OCI-LY7 (cell line): ENCODE measurements around the gene CCN6. TPM values are rescaled to one million over a fixed set of nuclear protein-coding genes. Genes with fewer than 3 reads are reported as not detected.
"Not testable (repeated sequence)": the region's sequence is repeated elsewhere in the genome, so short reads cannot be mapped to it uniquely, and the experiment has no call there.

Experiments
- BruUV-seq: library from RNA; stranded (reverse); fragments of 400-500 nt; replicated peaks from 2 replicates; lab custom pipeline; 2021; lab: Mats Ljungman, UMichigan
- CTCF ChIA-PET: fragments of 300-600 bp; sonication (Branson Sonifier 250); formaldehyde crosslinking; loops from one replicate; lab custom pipeline; 2022; ENCODE audit warnings: antibody characterized with exemption; ENCODE audit not compliant: unreplicated experiment; lab: Charles Lee
- POLR2A ChIA-PET: fragments of 300-600 bp; sonication (Branson Sonifier 250); formaldehyde crosslinking; loops from one replicate; lab custom pipeline; 2022; ENCODE audit warnings: antibody characterized with exemption; lab: Charles Lee
- DNase-seq: peaks from one replicate; pipeline ENCODE4 v3.0.0-alpha.2; 2015; ENCODE audit warnings: low spot score
- H2AFZ ChIP-seq: fragments of 200-600 bp; sonication (generic), shearing (Covaris generic); 2 replicates; pipeline ENCODE4 v1.6.1; 2014; ENCODE audit warnings: mild to moderate bottlenecking, antibody characterized with exemption, low read length, moderate library complexity
- H3K27ac ChIP-seq: fragments of 200-600 bp; sonication (generic); 2 replicates; pipeline ENCODE4 v1.5.1; 2014; ENCODE audit warnings: mixed run types, low read depth, mild to moderate bottlenecking, moderate library complexity, low read length, inconsistent platforms; ENCODE audit not compliant: poor library complexity, severe bottlenecking
- H3K36me3 ChIP-seq: fragments of 200-600 bp; sonication (generic); 2 replicates; pipeline ENCODE4 v1.6.1; 2014; ENCODE audit warnings: mild to moderate bottlenecking, antibody characterized with exemption, low read length, moderate library complexity, mixed read lengths; ENCODE audit not compliant: insufficient read depth
- H3K4me1 ChIP-seq: fragments of 200-600 bp; sonication (generic); 2 replicates; pipeline ENCODE4 v1.5.1; 2014; ENCODE audit warnings: mild to moderate bottlenecking, low read length; ENCODE audit not compliant: insufficient read depth, poor library complexity, severe bottlenecking
- H3K4me2 ChIP-seq: fragments of 200-600 bp; sonication (generic); 2 replicates; pipeline ENCODE4 v1.6.1; 2014; ENCODE audit warnings: mild to moderate bottlenecking, low read length
- H3K4me3 ChIP-seq: fragments of 200-600 bp; sonication (generic); 2 replicates; pipeline ENCODE4 v1.5.1; 2014; ENCODE audit warnings: mild to moderate bottlenecking, low read depth, low read length; ENCODE audit not compliant: poor library complexity, severe bottlenecking
- H3K79me2 ChIP-seq: fragments of 200-600 bp; sonication (generic); 2 replicates; pipeline ENCODE4 v1.6.1; 2016; ENCODE audit warnings: low read depth, mild to moderate bottlenecking, low read length, moderate library complexity, mixed read lengths; ENCODE audit not compliant: insufficient read depth
- H3K9me2 ChIP-seq: fragments of 200-600 bp; sonication (generic); 2 replicates; pipeline ENCODE4 v1.6.1; 2016; ENCODE audit warnings: mild to moderate bottlenecking, low read length, mixed read lengths; ENCODE audit not compliant: insufficient read depth
- H3K9me3 ChIP-seq: fragments of 200-600 bp; sonication (generic); 2 replicates; pipeline ENCODE4 v1.6.1; 2014; ENCODE audit warnings: mild to moderate bottlenecking, mixed run types, low read length, mixed read lengths
- H4K20me1 ChIP-seq: fragments of 200-600 bp; sonication (generic); 2 replicates; pipeline ENCODE4 v1.6.1; 2014; ENCODE audit warnings: mild to moderate bottlenecking, antibody characterized with exemption, low read length, moderate library complexity, mixed read lengths; ENCODE audit not compliant: insufficient read depth
- EZH2phosphoT487 ChIP-seq: fragments of 200-600 bp; sonication (generic); IDR thresholded peaks from 2 replicates; pipeline ENCODE4 v1.6.1; 2018; ENCODE audit warnings: low read depth, borderline replicate concordance, mild to moderate bottlenecking, mixed run types, antibody characterized with exemption, low read length, moderate library complexity, mixed read lengths
- intact Hi-C: fragments of 100-400 bp; cut with micrococcal nuclease; formaldehyde crosslinking; loops from one replicate; pipeline ENCODE4 v1.10.0; 2022; ENCODE audit not compliant: unreplicated experiment
- total RNA-seq, 2 experiments: library from RNA; depleted of rRNA in 1 of 2; stranded (reverse); fragments of >200 nt in 1 of 2; shearing (Covaris generic) in 1 of 2; gene quantifications; 2 replicates each; pipeline ENCODE4 v1.2.3, GENCODE V29; 2014 to 2022
- TF ChIP-seq, protein P1 (sequence below): fragments of 200-600 bp; sonication (generic); conservative IDR thresholded peaks from 2 replicates; pipeline ENCODE4 v1.5.1; 2014; ENCODE audit warnings: mild to moderate bottlenecking, antibody characterized with exemption, low read length, moderate library complexity, mixed read lengths

CCN6 gene
- total RNA-seq, 2 experiments from 2014 or later = not detected

DNA sequence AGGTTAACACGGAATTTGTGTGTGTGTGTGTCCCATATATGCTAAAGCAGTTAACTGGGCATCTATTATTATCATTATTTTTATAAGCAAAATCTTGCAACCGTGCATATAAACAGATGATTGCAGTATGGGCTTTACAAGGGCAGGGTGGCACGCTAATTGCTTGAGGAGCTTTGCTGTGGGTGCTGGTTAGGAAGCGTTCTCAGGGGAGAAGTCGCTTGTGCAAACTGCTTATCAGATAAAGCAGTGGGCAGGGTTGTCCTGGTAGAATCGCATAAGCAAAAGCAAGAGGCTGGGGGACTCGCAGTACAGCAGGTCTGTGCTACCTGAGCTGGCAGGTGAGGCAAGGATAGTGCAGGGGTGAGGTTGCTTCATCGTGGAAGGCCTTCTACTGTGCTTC lies 9.7 kb upstream of the CCN6 start:
- DNase-seq = no peak
- Histone ChIP-seq H3K9me3 (no peaks in the 10 kb centered on the region; the same call in 1 of the 2 replicates), H3K9me2 (no peaks in the 10 kb centered on the region; the same call in 1 of the 2 replicates), H3K79me2 (no peaks in the 10 kb centered on the region), H2AFZ (no peak overlapping the region), H3K36me3 (no peaks in the 10 kb centered on the region), H3K4me2 (no peak overlapping the region), H3K27ac (no peak overlapping the region), H4K20me1 (no peaks in the 10 kb centered on the region), H3K4me1 (peaks cover 6% of the 10 kb centered on the region), H3K4me3 (no peak overlapping the region)
- ChIA-PET POLR2A (no interaction called here), CTCF (no interaction called here)
- TF ChIP-seq, protein P1, sequence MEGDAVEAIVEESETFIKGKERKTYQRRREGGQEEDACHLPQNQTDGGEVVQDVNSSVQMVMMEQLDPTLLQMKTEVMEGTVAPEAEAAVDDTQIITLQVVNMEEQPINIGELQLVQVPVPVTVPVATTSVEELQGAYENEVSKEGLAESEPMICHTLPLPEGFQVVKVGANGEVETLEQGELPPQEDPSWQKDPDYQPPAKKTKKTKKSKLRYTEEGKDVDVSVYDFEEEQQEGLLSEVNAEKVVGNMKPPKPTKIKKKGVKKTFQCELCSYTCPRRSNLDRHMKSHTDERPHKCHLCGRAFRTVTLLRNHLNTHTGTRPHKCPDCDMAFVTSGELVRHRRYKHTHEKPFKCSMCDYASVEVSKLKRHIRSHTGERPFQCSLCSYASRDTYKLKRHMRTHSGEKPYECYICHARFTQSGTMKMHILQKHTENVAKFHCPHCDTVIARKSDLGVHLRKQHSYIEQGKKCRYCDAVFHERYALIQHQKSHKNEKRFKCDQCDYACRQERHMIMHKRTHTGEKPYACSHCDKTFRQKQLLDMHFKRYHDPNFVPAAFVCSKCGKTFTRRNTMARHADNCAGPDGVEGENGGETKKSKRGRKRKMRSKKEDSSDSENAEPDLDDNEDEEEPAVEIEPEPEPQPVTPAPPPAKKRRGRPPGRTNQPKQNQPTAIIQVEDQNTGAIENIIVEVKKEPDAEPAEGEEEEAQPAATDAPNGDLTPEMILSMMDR = no peak
- no peak for TF ChIP-seq EZH2phosphoT487
- no TSS peak for BruUV-seq
- intact Hi-C loops = loop anchor here (5.0 to 10.0 kb wide), 2 partner anchors 562 to 989 kb away; partner anchors contain the start of gene REV3L

DNA sequence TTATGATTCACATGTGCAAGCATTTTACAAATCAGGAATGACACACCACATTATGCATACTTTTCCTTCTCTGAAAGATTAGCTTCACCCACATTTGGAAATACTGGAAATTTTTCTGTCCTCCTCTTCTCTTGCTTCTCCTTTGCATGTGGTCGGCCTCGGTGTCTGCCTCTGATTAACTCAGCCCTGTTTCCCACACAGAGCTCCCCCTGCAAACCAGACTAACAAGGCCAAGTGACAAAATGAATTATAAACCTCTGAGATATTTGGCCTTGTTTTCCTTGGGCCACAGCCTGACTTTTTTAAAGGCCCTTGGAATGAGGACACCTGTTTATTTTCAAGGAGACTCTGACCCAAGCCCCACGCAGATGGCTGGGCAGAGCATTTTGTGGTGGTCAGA lies 9.0 kb upstream of the CCN6 start:
- TF ChIP-seq, protein P1 = no peak
- TF ChIP-seq EZH2phosphoT487 = no peak
- Histone ChIP-seq H3K27ac (no peak overlapping the region), H3K4me1 (peaks cover 6% of the 10 kb centered on the region), H3K9me2 (no peaks in the 10 kb centered on the region; the same call in 1 of the 2 replicates), H3K79me2 (no peaks in the 10 kb centered on the region), H3K4me2 (no peak overlapping the region), H3K36me3 (no peaks in the 10 kb centered on the region), H4K20me1 (no peaks in the 10 kb centered on the region), H3K9me3 (no peaks in the 10 kb centered on the region; the same call in 1 of the 2 replicates), H3K4me3 (no peak overlapping the region), H2AFZ (no peak overlapping the region)
- POLR2A ChIA-PET = interaction anchor here (1.9 kb wide), 1 partner anchor 41 kb away, joined by 4 read pairs; no protein-coding TSS in a partner anchor
- no TSS peak for BruUV-seq
- DNase-seq = no peak
- CTCF ChIA-PET = no interaction called here
- intact Hi-C loops = loop anchor here (5.0 to 10.0 kb wide), 2 partner anchors 563 to 990 kb away; partner anchors contain the start of gene REV3L

DNA sequence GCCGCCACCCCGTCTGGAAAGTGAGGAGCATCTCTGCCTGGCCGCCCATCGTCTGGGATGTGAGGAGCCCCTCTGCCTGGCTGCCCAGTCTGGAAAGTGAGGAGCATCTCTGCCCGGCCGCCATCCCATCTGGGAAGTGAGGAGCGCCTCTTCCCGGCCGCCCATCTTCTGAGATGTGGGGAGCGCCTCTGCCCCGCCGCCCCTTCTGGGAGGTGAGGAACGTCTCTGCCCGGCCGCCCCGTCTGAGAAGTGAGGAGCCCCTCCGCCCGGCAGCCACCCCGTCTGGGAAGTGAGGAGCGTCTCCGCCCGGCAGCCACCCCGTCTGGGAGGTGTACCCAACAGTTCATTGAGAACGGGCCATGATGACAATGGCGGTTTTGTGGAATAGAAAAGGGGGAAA lies 6.4 kb upstream of the CCN6 start:
- H4K20me1 ChIP-seq, CTCF ChIA-PET, BruUV-seq, H3K9me3 ChIP-seq, H3K79me2 ChIP-seq, H3K27ac ChIP-seq, H3K4me2 ChIP-seq, H3K9me2 ChIP-seq, H3K4me1 ChIP-seq, H3K4me3 ChIP-seq, DNase-seq, H3K36me3 ChIP-seq, H2AFZ ChIP-seq, POLR2A ChIA-PET: not testable (repeated sequence)
- intact Hi-C loops = loop anchor here (10.0 kb wide), 1 partner anchor 993 kb away; no protein-coding TSS in a partner anchor
